CD4-positive, alpha-beta T cell (primary cell): ENCODE results near the gene FAM53B. TPM values are rescaled to one million over a fixed set of nuclear protein-coding genes. Genes with fewer than 3 reads are reported as not detected.
A peak's percentile ranks its signal among the peaks of the same experiment; 100 is the strongest.

ENCODE experiments used
- ATAC-seq: fragments of 200-7000 bp; cut with Tn5 transposase; one replicate; pipeline ENCODE4 v1.10.0; 2022; ENCODE audit warnings: mild to moderate bottlenecking; ENCODE audit not compliant: poor library complexity
- CTCF ChIA-PET: fragments of 350-600 bp; sonication (Branson Sonifier 250); formaldehyde crosslinking; loops from one replicate; lab custom pipeline; 2021; ENCODE audit warnings: antibody characterized with exemption, inconsistent platforms; lab: Charles Lee
- POLR2A ChIA-PET: fragments of 350-600 bp; sonication (Branson Sonifier 250); formaldehyde crosslinking; loops from one replicate; lab custom pipeline; 2021; ENCODE audit warnings: antibody characterized with exemption, inconsistent platforms; lab: Charles Lee
- DNase-seq, 14 experiments: peaks; one replicate each; pipeline ENCODE4 v3.0.0-alpha.2; 2013 to 2020; ENCODE audit warnings: mixed read lengths in 2 of 14
- H3K27ac ChIP-seq, 2 donors: one replicate each; pipeline versions ENCODE4 v1.5.1 to v1.7.0; 2013; ENCODE audit warnings: low read length in 2 of 2, low read depth in 1 of 2, mild to moderate bottlenecking in 1 of 2
- H3K27me3 ChIP-seq, 2 experiments: 1 replicate in 1 of 2; 2 replicates in 1 of 2; pipeline versions ENCODE4 v1.6.1 to v1.7.0; 2013; ENCODE audit warnings: low read length in 2 of 2, control low read depth in 1 of 2, mild to moderate bottlenecking in 1 of 2, moderate library complexity in 1 of 2; ENCODE audit not compliant: insufficient read depth in 2 of 2, control insufficient read depth in 1 of 2
- H3K36me3 ChIP-seq: one replicate; pipeline ENCODE4 v1.6.1; 2013; ENCODE audit warnings: low read length, control low read depth; ENCODE audit not compliant: insufficient read depth
- H3K4me1 ChIP-seq: one replicate; pipeline ENCODE4 v1.6.1; 2013; ENCODE audit warnings: low read length, control low read depth; ENCODE audit not compliant: insufficient read depth
- H3K4me3 ChIP-seq: one replicate; pipeline ENCODE4 v1.5.1; 2013; ENCODE audit warnings: mild to moderate bottlenecking, low read length, moderate library complexity
- H3K9me3 ChIP-seq, 2 experiments: 1 replicate in 1 of 2; 2 replicates in 1 of 2; pipeline versions ENCODE4 v1.6.1 to v1.7.0; 2013; ENCODE audit warnings: low read length in 2 of 2, mild to moderate bottlenecking in 2 of 2, control low read depth in 1 of 2, moderate library complexity in 1 of 2; ENCODE audit not compliant: control insufficient read depth in 1 of 2, insufficient read depth in 1 of 2
- H3K27ac Mint-ChIP-seq: one replicate; pipeline ENCODE4 v1.8.0; 2020; ENCODE audit warnings: mixed read lengths
- H3K27me3 Mint-ChIP-seq: one replicate; pipeline ENCODE4 v1.8.0; 2021; ENCODE audit warnings: mixed read lengths
- H3K36me3 Mint-ChIP-seq: one replicate; pipeline ENCODE4 v1.8.0; 2021; ENCODE audit warnings: low read depth, mixed read lengths
- H3K4me1 Mint-ChIP-seq: one replicate; pipeline ENCODE4 v1.8.0; 2021; ENCODE audit warnings: low read depth, mixed read lengths
- H3K4me3 Mint-ChIP-seq: one replicate; pipeline ENCODE4 v1.8.0; 2020; ENCODE audit warnings: mild to moderate bottlenecking, mixed read lengths
- H3K9me3 Mint-ChIP-seq: one replicate; pipeline ENCODE4 v1.8.0; 2020; ENCODE audit warnings: mixed read lengths
- intact Hi-C, 2 experiments: fragments of 100-400 bp; cut with DNase I in 1 of 2; cut with micrococcal nuclease in 1 of 2; formaldehyde crosslinking; loops; one replicate each; pipeline versions ENCODE4 v1.15.1 to v1.9.0; 2023 to 2025; cut with DNase I, micrococcal nuclease
- total RNA-seq, 174 experiments: library from RNA in 2 of 174; stranded (reverse) in 2 of 174; gene quantifications; one replicate each; pipeline ENCODE4 v1.2.3 and lab custom pipeline; 2021 to 2026
- TF ChIP-seq, protein P1 (sequence below): fragments of 200-600 bp; IDR thresholded peaks from one replicate; pipeline ENCODE4 v1.8.0; 2022; ENCODE audit warnings: antibody characterized with exemption, mild to moderate bottlenecking

Gene FAM53B
- total RNA-seq, 2 experiments from 2014 or later, result 32.9 to 33.6 TPM

DNA sequence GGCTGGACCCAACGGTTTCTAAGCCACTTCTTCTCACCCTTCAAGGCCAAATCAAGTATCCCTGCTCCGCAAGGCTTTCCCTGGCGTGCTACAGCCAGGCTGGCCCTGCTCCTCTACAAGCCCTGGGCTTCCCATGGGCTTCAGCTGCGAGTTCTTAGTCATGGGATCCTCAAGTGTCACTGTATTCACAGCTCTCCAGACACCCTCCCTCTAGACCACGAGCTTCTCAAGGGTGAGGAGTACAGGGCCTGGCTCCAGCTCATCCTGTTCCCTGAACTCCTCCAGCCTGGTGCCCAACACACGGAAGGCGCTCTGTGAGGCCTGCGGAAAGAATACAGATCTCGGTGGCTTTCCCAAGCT lies 38.8 kb downstream of the FAM53B start:
- ChIA-PET CTCF (interaction anchor here (0.7 to 7.8 kb wide), 10 partner anchors 9 to 73 kb away, joined by 3 to 58 read pairs (median 4); partner anchors contain the start of gene FAM53B), POLR2A (interaction anchor here (0.9 to 10.2 kb wide), 5 partner anchors 11 to 36 kb away, joined by 3 to 133 read pairs (median 4); no protein-coding TSS in a partner anchor)
- Mint-ChIP-seq H3K36me3 (peaks cover 52% of the 10 kb centered on the region), H3K27me3 (no peaks in the 10 kb centered on the region), H3K4me3 (no peak overlapping the region), H3K4me1 (peaks cover 99% of the 10 kb centered on the region), H3K27ac (peak overlapping the region; percentile 91), H3K9me3 (no peaks in the 10 kb centered on the region)
- DNase-seq, result no peak
- H3K4me1 ChIP-seq, result peaks cover 100% of the 10 kb centered on the region
- peaks cover 49% of the 10 kb centered on the region for H3K36me3 ChIP-seq
- H3K27me3 ChIP-seq, result no peaks in the 10 kb centered on the region
- H3K27ac ChIP-seq, result peak overlapping the region; percentile 30 to 71
- TF ChIP-seq, protein P1, sequence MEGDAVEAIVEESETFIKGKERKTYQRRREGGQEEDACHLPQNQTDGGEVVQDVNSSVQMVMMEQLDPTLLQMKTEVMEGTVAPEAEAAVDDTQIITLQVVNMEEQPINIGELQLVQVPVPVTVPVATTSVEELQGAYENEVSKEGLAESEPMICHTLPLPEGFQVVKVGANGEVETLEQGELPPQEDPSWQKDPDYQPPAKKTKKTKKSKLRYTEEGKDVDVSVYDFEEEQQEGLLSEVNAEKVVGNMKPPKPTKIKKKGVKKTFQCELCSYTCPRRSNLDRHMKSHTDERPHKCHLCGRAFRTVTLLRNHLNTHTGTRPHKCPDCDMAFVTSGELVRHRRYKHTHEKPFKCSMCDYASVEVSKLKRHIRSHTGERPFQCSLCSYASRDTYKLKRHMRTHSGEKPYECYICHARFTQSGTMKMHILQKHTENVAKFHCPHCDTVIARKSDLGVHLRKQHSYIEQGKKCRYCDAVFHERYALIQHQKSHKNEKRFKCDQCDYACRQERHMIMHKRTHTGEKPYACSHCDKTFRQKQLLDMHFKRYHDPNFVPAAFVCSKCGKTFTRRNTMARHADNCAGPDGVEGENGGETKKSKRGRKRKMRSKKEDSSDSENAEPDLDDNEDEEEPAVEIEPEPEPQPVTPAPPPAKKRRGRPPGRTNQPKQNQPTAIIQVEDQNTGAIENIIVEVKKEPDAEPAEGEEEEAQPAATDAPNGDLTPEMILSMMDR, result no peak
- intact Hi-C loops, result loop anchor here (2.0 to 5.0 kb wide), 2 partner anchors 37 to 51 kb away; partner anchors contain the start of gene FAM53B (in 1 of the 2)
- ATAC-seq, result no peak
- H3K9me3 ChIP-seq, result no peaks in the 10 kb centered on the region
- H3K4me3 ChIP-seq, result no peak overlapping the region

DNA sequence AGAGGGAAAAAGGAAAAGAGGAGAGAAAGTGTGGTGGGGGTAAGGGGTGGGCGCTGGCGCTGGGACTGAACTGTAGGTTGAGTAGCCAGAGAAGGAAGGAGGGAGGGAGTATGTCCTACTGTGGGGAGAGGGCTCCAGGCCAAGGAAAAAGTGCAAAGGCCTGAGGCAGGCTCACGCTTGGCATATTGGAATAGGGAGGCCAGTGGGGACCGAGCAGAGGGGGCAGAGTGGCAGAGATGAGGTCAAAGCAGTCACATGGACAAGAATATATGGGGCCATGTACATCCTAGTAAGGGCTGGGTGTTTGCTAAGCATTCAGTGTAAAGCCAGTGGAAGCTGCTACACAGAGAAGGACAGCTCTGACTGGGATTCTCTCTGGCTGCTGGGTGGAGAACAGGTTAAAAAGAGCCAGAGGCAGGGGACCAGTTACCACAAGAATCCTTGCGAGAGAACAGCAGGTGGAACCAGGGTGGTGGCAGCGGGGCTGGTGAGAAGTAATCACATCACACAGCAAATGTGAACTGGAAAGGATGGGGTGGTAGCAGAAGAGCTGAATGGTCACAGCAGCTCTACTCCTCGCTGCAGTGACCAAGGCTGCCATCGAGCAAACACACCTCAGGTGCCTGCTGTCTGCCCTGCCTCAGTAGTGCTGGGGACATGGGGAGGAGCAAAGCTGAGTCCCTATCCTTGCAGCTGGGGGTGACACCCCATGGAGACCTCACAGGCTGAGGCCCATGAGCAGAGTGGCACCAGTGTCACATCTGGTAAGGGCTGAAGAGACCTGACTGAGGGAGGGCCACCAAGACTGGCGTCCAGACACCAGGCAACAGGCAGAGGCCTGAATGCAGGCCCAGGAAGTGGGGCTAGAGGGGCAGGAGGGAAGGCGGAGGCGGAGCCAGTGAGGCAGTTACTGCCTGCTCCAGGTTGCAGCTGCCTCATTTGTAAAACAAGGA lies 39.5 kb downstream of the FAM53B start:
- no peak for ATAC-seq
- no peaks in the 10 kb centered on the region for H3K27me3 Mint-ChIP-seq
- Histone ChIP-seq H3K27me3 (no peaks in the 10 kb centered on the region), H3K4me3 (no peak overlapping the region), H3K27ac (peak overlapping the region; percentile 30 to 71), H3K9me3 (no peaks in the 10 kb centered on the region), H3K4me1 (peaks cover 100% of the 10 kb centered on the region), H3K36me3 (peaks cover 55% of the 10 kb centered on the region)
- intact Hi-C loops, result loop anchor here (2.0 to 5.0 kb wide), 2 partner anchors 38 to 50 kb away; partner anchors contain the start of gene FAM53B (in 1 of the 2)
- peak overlapping the region; percentile 91 for H3K27ac Mint-ChIP-seq
- ChIA-PET POLR2A (interaction anchor here (1.1 to 10.2 kb wide), 5 partner anchors 12 to 37 kb away, joined by 3 to 133 read pairs (median 5); no protein-coding TSS in a partner anchor), CTCF (interaction anchor here (0.7 to 7.8 kb wide), 9 partner anchors 8 to 41 kb away, joined by 3 to 58 read pairs (median 4); partner anchors contain the start of gene FAM53B)
- peaks cover 99% of the 10 kb centered on the region for H3K4me1 Mint-ChIP-seq
- H3K9me3 Mint-ChIP-seq, result no peaks in the 10 kb centered on the region
- no peak for DNase-seq
- H3K4me3 Mint-ChIP-seq, result peak overlapping the region; percentile 6
- peaks cover 52% of the 10 kb centered on the region for H3K36me3 Mint-ChIP-seq
- TF ChIP-seq, protein P1, result no peak

DNA sequence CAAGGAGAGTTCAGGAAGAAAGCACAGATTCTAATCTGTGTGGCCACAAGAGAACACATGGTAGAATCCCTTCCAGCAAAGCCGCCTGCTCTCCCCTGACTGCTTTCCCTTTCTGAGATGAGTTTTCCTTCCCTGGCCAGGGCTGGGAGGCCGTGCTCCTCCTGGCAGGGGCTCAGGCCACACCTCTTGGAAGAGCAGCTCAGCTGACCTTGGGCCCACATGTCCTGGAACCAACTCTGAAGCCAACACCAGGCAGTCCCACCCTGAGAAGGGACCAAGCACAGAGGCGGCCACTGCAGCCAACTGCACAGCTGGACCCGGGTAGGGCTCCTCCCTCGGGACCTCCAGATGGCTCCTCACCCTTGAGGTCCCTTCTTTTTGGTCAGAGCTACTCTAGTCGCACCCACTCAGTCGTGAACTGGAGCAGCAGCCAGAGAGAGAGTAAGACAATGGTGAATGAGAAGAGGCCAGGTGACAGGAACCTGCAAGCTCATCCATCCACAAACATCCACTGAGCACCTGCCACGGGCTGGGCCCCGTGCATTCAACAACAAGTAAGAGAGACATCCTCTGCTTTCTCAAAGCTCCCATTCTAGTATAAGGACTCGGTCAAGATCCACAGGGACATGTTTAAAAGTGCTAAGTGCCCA lies 40.3 kb downstream of the FAM53B start:
- H3K4me1 Mint-ChIP-seq, result peaks cover 99% of the 10 kb centered on the region
- peaks cover 63% of the 10 kb centered on the region for H3K36me3 ChIP-seq

More for the DNA sequence above, 40.3 kb downstream of the FAM53B start:
- TF ChIP-seq, protein P1, result no peak
- H3K9me3 Mint-ChIP-seq, result no peaks in the 10 kb centered on the region
- peaks cover 52% of the 10 kb centered on the region for H3K36me3 Mint-ChIP-seq
- peak overlapping the region; percentile 91 for H3K27ac Mint-ChIP-seq
- Histone ChIP-seq H3K4me3 (no peak overlapping the region), H3K27me3 (no peaks in the 10 kb centered on the region), H3K9me3 (no peaks in the 10 kb centered on the region), H3K4me1 (peaks cover 100% of the 10 kb centered on the region), H3K27ac (peak overlapping the region; percentile 24 to 71)
- DNase-seq (peak in 1 of 14 experiments; percentile 35), ATAC-seq (no peak)
- CTCF ChIA-PET, result interaction anchor here (1.2 to 7.8 kb wide), 5 partner anchors 8 to 42 kb away, joined by 3 to 58 read pairs (median 22); partner anchors contain the start of gene FAM53B
- no peaks in the 10 kb centered on the region for H3K27me3 Mint-ChIP-seq
- H3K4me3 Mint-ChIP-seq, result peak overlapping the region; percentile 46
- POLR2A ChIA-PET, result interaction anchor here (1.1 to 10.2 kb wide), 3 partner anchors 13 to 25 kb away, joined by 3 to 133 read pairs (median 5); no protein-coding TSS in a partner anchor
- intact Hi-C loops, result loop anchor here (2.0 kb wide), 2 partner anchors 15 to 49 kb away; no protein-coding TSS in a partner anchor
